ENCODE measurements around the gene SERPINE1.

SERPINE1 gene

GRCh38 chr7:101170617-101171441 is 43.9 kb downstream of the SERPINE1 start:
- no peak for DNase-seq (ENCODE audit: low spot score)

GRCh38 chr7:101171442-101171837 is 44.5 kb downstream of the SERPINE1 start:
- no peak for DNase-seq (ENCODE audit: low spot score)

GRCh38 chr7:101172005-101172853 is 45.3 kb downstream of the SERPINE1 start:
- no peak for DNase-seq (ENCODE audit: low spot score)

GRCh38 chr7:101172854-101173751 is 46.2 kb downstream of the SERPINE1 start:
- DNase-seq (ENCODE audit: low spot score): peak; percentile 50

GRCh38 chr7:101173752-101174244 is 46.9 kb downstream of the SERPINE1 start:
- DNase-seq (ENCODE audit: low spot score): peak; percentile 80

GRCh38 chr7:101174322-101174854 is 47.5 kb downstream of the SERPINE1 start:
- no peak for DNase-seq (ENCODE audit: low spot score)

- no peak for DNase-seq (ENCODE audit: low spot score)
These were observed 48.8 kb downstream of the SERPINE1 start for GRCh38 chr7:101175664-101176063.

- DNase-seq (ENCODE audit: low spot score): no peak
These were observed 50.7 kb downstream of the SERPINE1 start for GRCh38 chr7:101177644-101178043.

- DNase-seq (ENCODE audit: low spot score): peak; percentile 38
These were observed 52.2 kb downstream of the SERPINE1 start for GRCh38 chr7:101179117-101179516.

GRCh38 chr7:101179713-101180112 is 52.8 kb downstream of the SERPINE1 start:
- DNase-seq (ENCODE audit: low spot score): no peak

- peak; percentile 51 for DNase-seq (ENCODE audit: low spot score)
These were observed 53.3 kb downstream of the SERPINE1 start, which contains the start of gene NAT16 for GRCh38 chr7:101180130-101180755. Gene NAT16 (minus strand): TSS chr7:101180293. CDS start chr7:101174807, 5,486 bp downstream.

GRCh38 chr7:101185258-101185839 is 58.4 kb downstream of the SERPINE1 start:
- DNase-seq (ENCODE audit: low spot score): no peak

GRCh38 chr7:101186194-101186593 is 59.3 kb downstream of the SERPINE1 start:
- no peak for DNase-seq (ENCODE audit: low spot score)

GRCh38 chr7:101186844-101187428 is 60.0 kb downstream of the SERPINE1 start:
- DNase-seq (ENCODE audit: low spot score): no peak
